Measurements from ENCODE around the gene OSBPL9.

OSBPL9 gene

DNA sequence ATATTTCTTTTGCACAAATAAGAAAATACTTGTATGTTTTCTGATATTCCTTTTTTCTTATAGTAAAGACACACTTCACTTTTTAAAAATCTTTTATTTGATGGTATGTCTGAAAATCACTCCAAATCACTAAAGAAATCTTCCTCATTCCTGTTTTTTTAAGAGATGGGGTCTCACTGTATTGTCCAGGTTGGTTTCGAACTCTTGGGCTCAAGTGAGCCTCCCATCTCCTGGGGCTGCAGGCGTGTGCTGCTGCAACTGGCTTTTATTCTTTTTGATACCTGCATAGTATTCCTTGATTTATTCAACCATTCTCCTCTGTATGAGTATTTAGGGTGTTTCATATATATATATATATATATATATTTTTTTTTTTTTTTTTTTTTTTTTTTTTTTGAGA is 88.1 kb downstream of the OSBPL9 start:
- ChIA-PET POLR2A (no interaction called here), CTCF (no interaction called here)
- TF ChIP-seq ZNF384 (IDR thresholded peaks at IDR 0.05), result no peak
- DNase-seq (ENCODE audit: extremely low spot score), result no peak

DNA sequence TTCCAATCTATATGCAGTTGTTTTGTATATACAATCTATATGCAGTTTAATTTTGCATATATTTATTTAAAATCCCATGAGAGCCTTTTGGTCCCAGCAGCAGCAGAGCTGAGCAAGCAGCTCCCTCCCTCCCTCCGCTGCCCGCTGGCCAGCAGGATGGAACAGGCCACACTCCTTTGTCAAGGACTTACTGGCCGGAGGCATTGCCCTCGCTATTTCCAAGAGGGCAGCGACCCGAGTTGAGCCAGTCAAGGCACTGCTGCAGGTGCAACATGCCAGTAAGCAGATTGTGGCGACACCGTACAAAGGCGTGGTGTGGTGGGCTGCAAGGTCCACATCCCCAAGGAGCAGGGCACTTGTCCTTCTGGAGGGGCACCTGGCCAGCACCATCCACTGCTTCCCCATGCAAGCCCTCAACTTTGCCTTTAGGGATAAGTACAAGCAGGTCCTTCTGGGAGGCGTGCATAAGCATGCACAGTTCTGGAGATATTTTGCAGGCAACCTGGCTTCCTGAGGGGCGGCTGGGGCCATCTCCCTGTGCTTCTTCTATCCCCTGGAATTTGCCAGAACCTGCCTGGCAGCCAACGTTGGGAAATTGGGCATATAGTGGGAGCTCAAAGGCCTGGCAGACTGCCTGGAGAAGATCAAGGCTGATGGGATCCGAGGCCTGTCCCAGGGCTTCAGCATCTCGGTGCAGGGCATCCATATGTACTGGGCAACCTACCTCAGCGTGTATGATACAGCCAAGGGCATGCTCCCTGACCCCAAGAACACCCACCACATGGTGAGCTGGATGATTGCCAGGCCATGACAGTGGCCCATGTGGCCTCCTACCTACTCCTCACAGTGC is 92.2 kb downstream of the OSBPL9 start:
- TF ChIP-seq NFRKB (IDR thresholded peaks at IDR 0.05) (no peak), ELF4 (IDR thresholded peaks at IDR 0.05) (no peak), L3MBTL2 (conservative IDR thresholded peaks at IDR 0.05) (no peak), SP1 (IDR thresholded peaks at IDR 0.05) (no peak), FOXA1 (IDR thresholded peaks at IDR 0.05) (no peak), BHLHE40 (IDR thresholded peaks at IDR 0.05; ENCODE audit: borderline replicate concordance) (no peak), FOXM1 (IDR thresholded peaks at IDR 0.05; ENCODE audit: borderline replicate concordance) (no peak)
- TF ChIP-seq, protein P1, sequence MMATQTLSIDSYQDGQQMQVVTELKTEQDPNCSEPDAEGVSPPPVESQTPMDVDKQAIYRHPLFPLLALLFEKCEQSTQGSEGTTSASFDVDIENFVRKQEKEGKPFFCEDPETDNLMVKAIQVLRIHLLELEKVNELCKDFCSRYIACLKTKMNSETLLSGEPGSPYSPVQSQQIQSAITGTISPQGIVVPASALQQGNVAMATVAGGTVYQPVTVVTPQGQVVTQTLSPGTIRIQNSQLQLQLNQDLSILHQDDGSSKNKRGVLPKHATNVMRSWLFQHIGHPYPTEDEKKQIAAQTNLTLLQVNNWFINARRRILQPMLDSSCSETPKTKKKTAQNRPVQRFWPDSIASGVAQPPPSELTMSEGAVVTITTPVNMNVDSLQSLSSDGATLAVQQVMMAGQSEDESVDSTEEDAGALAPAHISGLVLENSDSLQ (IDR thresholded peaks at IDR 0.05), result no peak
- no peak for DNase-seq (ENCODE audit: extremely low spot score)
- ChIA-PET CTCF (no interaction called here), POLR2A (no interaction called here)

DNA sequence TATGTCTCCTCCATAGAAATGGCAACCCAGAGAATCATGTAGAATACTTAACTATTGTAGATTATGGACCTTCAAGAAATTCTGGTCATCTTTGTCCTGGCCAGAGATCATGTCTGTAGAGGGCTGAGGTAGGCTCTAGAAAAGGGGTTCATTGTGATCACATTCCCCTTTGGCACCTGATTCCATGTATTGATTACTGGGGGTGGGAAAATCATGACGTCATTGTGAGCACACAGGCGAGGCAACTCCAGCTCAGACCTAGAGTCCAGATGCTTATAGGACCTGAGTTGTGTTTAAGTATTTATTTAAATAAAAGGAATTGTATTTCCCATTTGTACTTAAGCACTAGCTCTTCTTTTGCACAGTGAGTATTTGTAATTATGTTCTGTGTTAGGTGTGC is 93.1 kb downstream of the OSBPL9 start:
- POLR2A ChIA-PET, result no interaction called here
- DNase-seq (ENCODE audit: extremely low spot score), result no peak
- CTCF ChIA-PET, result no interaction called here
- no peak for TF ChIP-seq LEF1 (IDR thresholded peaks at IDR 0.05; ENCODE audit: borderline replicate concordance)
- no peak for TF ChIP-seq HDGF (IDR thresholded peaks at IDR 0.05; ENCODE audit: borderline replicate concordance)
- no peak for TF ChIP-seq TARDBP (IDR thresholded peaks at IDR 0.05)
- no peak for TF ChIP-seq FOXM1 (IDR thresholded peaks at IDR 0.05; ENCODE audit: borderline replicate concordance)

DNA sequence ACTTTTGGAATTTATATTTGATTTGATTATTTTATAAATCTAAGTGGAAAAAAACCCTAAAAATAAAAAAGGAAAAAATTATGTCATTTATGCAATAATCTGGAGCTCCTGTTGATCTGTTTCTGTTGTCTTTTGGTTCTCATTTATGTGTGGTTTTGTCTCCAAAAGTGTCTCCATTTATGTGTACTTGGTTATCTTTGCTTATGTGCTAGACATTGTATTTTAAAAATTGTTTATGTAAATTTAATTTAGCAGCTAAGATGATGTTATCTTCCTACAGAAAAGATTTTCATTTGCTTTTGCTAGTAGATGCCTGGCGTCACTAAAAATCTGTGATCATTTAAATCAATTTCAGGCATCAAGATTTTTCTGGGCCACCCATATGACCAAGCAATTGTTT is 95.7 kb downstream of the OSBPL9 start:
- DNase-seq (ENCODE audit: extremely low spot score), result no peak
- TF ChIP-seq HDGF (IDR thresholded peaks at IDR 0.05; ENCODE audit: borderline replicate concordance) (no peak), FOXM1 (IDR thresholded peaks at IDR 0.05; ENCODE audit: borderline replicate concordance) (no peak), L3MBTL2 (conservative IDR thresholded peaks at IDR 0.05) (no peak), FOXA1 (IDR thresholded peaks at IDR 0.05) (no peak), ELF4 (IDR thresholded peaks at IDR 0.05) (no peak), SP1 (IDR thresholded peaks at IDR 0.05) (no peak), LEF1 (IDR thresholded peaks at IDR 0.05; ENCODE audit: borderline replicate concordance) (no peak), NFRKB (IDR thresholded peaks at IDR 0.05) (no peak), BHLHE40 (IDR thresholded peaks at IDR 0.05; ENCODE audit: borderline replicate concordance) (no peak), CTBP1 (IDR thresholded peaks at IDR 0.05; ENCODE audit: borderline replicate concordance) (no peak), FOXK2 (IDR thresholded peaks at IDR 0.05) (no peak), TARDBP (IDR thresholded peaks at IDR 0.05) (no peak), ARNT (IDR thresholded peaks at IDR 0.05) (no peak)
- TF ChIP-seq, protein P1 (IDR thresholded peaks at IDR 0.05), result no peak
- POLR2A ChIA-PET, result no interaction called here
- CTCF ChIA-PET, result interaction anchor here (0.6 kb wide), 1 partner anchor 16 kb away, joined by 3 read pairs; no protein-coding TSS in a partner anchor

DNA sequence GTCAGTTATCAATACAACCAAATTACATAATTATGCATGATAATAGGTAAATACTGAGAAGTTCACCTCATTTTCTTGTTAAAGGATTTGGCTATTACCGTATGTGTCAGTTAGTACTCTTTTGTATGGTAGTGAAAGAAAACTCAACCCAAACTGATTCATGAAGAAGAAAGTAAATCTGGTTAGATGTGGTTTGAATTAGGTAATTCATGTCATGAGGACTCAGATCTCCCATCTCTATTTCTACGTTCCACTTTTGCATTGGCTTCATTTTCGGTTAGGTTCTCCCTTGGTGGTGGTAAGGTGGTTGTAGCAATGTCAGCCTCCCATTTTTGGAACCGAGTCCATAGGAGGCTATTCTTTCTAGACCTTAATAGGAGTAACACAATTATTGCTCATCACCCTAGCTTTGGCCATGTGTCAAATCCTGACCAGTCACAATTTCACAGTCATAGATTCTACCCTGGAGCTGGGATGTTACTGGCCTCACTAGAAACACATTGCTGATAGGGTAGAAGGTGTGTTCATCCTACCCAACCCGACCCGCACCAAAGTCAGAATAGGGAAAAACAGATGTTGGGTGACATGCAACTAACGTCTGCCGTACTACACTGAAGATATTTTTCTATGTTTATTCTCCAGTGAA is 97.6 kb downstream of the OSBPL9 start:
- no peak for DNase-seq (ENCODE audit: extremely low spot score)
- TF ChIP-seq L3MBTL2 (conservative IDR thresholded peaks at IDR 0.05) (no peak), HDGF (IDR thresholded peaks at IDR 0.05; ENCODE audit: borderline replicate concordance) (no peak), LEF1 (IDR thresholded peaks at IDR 0.05; ENCODE audit: borderline replicate concordance) (no peak), FOXM1 (IDR thresholded peaks at IDR 0.05; ENCODE audit: borderline replicate concordance) (no peak), FOXA1 (IDR thresholded peaks at IDR 0.05) (no peak), TARDBP (IDR thresholded peaks at IDR 0.05) (no peak), BHLHE40 (IDR thresholded peaks at IDR 0.05; ENCODE audit: borderline replicate concordance) (no peak), ELF4 (IDR thresholded peaks at IDR 0.05) (no peak), ARNT (IDR thresholded peaks at IDR 0.05) (no peak), CTBP1 (IDR thresholded peaks at IDR 0.05; ENCODE audit: borderline replicate concordance) (no peak), ZNF384 (IDR thresholded peaks at IDR 0.05) (no peak)
- TF ChIP-seq, protein P1 (IDR thresholded peaks at IDR 0.05), result no peak
- ChIA-PET CTCF (no interaction called here), POLR2A (no interaction called here)

DNA sequence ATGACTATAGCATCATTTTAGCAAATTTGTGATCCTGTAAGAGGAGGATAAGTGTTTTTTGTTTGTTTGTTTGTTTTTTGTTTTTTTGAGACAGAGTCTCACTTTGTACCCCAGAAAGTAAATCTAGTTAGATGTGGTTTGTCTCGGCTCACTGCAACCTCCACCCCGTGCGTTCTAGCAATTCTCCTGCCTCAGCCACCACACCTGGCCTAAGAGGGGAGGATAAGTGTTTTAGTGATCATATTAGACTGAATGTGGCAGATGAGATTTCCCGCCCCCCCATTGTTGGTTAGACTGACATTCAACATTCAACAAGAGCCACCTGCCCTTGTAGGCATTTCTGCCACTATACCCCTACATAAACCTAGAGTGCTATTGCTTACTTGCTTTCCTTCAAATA is 98.5 kb downstream of the OSBPL9 start:
- TF ChIP-seq ZNF384 (IDR thresholded peaks at IDR 0.05), result no peak
- TF ChIP-seq TARDBP (IDR thresholded peaks at IDR 0.05), result no peak
- no peak for TF ChIP-seq ARNT (IDR thresholded peaks at IDR 0.05)
- no peak for TF ChIP-seq SUZ12 (IDR thresholded peaks at IDR 0.05)
- TF ChIP-seq NFRKB (IDR thresholded peaks at IDR 0.05), result no peak
- TF ChIP-seq CTBP1 (IDR thresholded peaks at IDR 0.05; ENCODE audit: borderline replicate concordance), result no peak
- ChIA-PET POLR2A (no interaction called here), CTCF (no interaction called here)
- no peak for DNase-seq (ENCODE audit: extremely low spot score)
